SK-N-MC (cell line): ENCODE data around the gene NRARP.

Experiments
- DNase-seq: peaks from one replicate; pipeline ENCODE4 v3.0.0-alpha.2; 2011; ENCODE audit warnings: low read depth, low spot score
- H3K27ac ChIP-seq: fragments of 200-600 bp; sonication (generic); 2 replicates; pipeline ENCODE4 v1.5.1; 2016; ENCODE audit warnings: mixed run types
- H3K36me3 ChIP-seq: fragments of 200-600 bp; sonication (generic); 2 replicates; pipeline ENCODE4 v1.6.1; 2017; ENCODE audit warnings: antibody characterized with exemption, low read length, mixed read lengths; ENCODE audit not compliant: insufficient read depth
- H3K4me3 ChIP-seq: fragments of 200-600 bp; sonication (generic); 2 replicates; pipeline ENCODE4 v1.5.1; 2016
- H3K9ac ChIP-seq: fragments of 200-600 bp; sonication (generic); 2 replicates; pipeline ENCODE4 v1.8.0; 2017; ENCODE audit warnings: mixed run types, mixed read lengths; ENCODE audit not compliant: insufficient read length
- H3K9me3 ChIP-seq: fragments of 200-600 bp; sonication (generic); 2 replicates; pipeline ENCODE4 v1.6.1; 2017; ENCODE audit warnings: low read depth, mild to moderate bottlenecking, antibody characterized with exemption, low read length, moderate library complexity, mixed read lengths
- EZH2 ChIP-seq: fragments of 200-600 bp; sonication (generic); IDR thresholded peaks from one replicate; pipeline ENCODE4 v1.6.1; 2017; ENCODE audit warnings: antibody characterized with exemption
- FOXP2 ChIP-seq: optimal IDR thresholded peaks from 2 replicates; pipeline ENCODE3; 2011; ENCODE audit warnings: mild to moderate bottlenecking, moderate library complexity; ENCODE audit not compliant: insufficient read depth; ENCODE audit errors: extremely low read length, control extremely low read depth
- POLR2AphosphoS5 ChIP-seq: IDR thresholded peaks from 2 replicates; pipeline ENCODE4 v1.6.1; 2012; ENCODE audit warnings: mild to moderate bottlenecking, low read depth, low read length, borderline replicate concordance

The NRARP gene

GRCh38 chr9:137276473-137277328 is 25.4 kb downstream of the NRARP start:
- Histone ChIP-seq H3K9ac (peak overlapping the region; percentile 73), H3K4me3 (peak overlapping the region; percentile 24), H3K27ac (peak overlapping the region; percentile 82), H3K36me3 (no peaks in the 10 kb centered on the region; the same call in 1 of the 2 replicates), H3K9me3 (no peaks in the 10 kb centered on the region)
- DNase-seq: no peak
- TF ChIP-seq FOXP2 (no peak), EZH2 (no peak), POLR2AphosphoS5 (no peak; the same call in 1 of the 2 replicates)

GRCh38 chr9:137275588-137276472 is 26.2 kb downstream of the NRARP start:
- Histone ChIP-seq H3K9ac (no peak overlapping the region), H3K9me3 (no peaks in the 10 kb centered on the region), H3K27ac (peak overlapping the region; percentile 82), H3K36me3 (no peaks in the 10 kb centered on the region; the same call in 1 of the 2 replicates), H3K4me3 (no peak overlapping the region)
- no peak for TF ChIP-seq FOXP2
- no peak for TF ChIP-seq POLR2AphosphoS5
- no peak for TF ChIP-seq EZH2
- no peak for DNase-seq

GRCh38 chr9:137275203-137275587 is 26.9 kb downstream of the NRARP start:
- Histone ChIP-seq H3K9me3 (no peaks in the 10 kb centered on the region), H3K9ac (no peak overlapping the region), H3K4me3 (no peak overlapping the region), H3K27ac (no peak overlapping the region), H3K36me3 (no peaks in the 10 kb centered on the region; the same call in 1 of the 2 replicates)
- DNase-seq: no peak
- TF ChIP-seq POLR2AphosphoS5: no peak
- TF ChIP-seq FOXP2: no peak
- no peak for TF ChIP-seq EZH2

GRCh38 chr9:137273611-137274320 is 28.3 kb downstream of the NRARP start:
- Histone ChIP-seq H3K36me3 (peaks cover 3% of the 10 kb centered on the region; the same call in 1 of the 2 replicates), H3K9me3 (no peaks in the 10 kb centered on the region), H3K27ac (no peak overlapping the region), H3K9ac (no peak overlapping the region), H3K4me3 (no peak overlapping the region)
- no peak for DNase-seq
- TF ChIP-seq FOXP2 (no peak), POLR2AphosphoS5 (no peak), EZH2 (no peak)

- Histone ChIP-seq H3K4me3 (no peak overlapping the region), H3K9me3 (no peaks in the 10 kb centered on the region), H3K27ac (no peak overlapping the region), H3K9ac (no peak overlapping the region), H3K36me3 (peaks cover 7% of the 10 kb centered on the region; the same call in 1 of the 2 replicates)
- TF ChIP-seq EZH2 (no peak), FOXP2 (no peak), POLR2AphosphoS5 (no peak)
- DNase-seq: no peak
Measured at GRCh38 chr9:137273095-137273490, 29.0 kb downstream of the NRARP start.

- H3K27ac ChIP-seq: no peak overlapping the region
- no peak for TF ChIP-seq POLR2AphosphoS5
- TF ChIP-seq EZH2: no peak
- TF ChIP-seq FOXP2: no peak
- H3K9me3 ChIP-seq: no peaks in the 10 kb centered on the region
- H3K9ac ChIP-seq: no peak overlapping the region
- DNase-seq: no peak
- H3K36me3 ChIP-seq: peaks cover 10% of the 10 kb centered on the region; the same call in 1 of the 2 replicates
- no peak overlapping the region for H3K4me3 ChIP-seq
Measured at GRCh38 chr9:137272241-137273094, 29.6 kb downstream of the NRARP start.

GRCh38 chr9:137271696-137272076 is 30.4 kb downstream of the NRARP start:
- no peaks in the 10 kb centered on the region for H3K9me3 ChIP-seq
- TF ChIP-seq EZH2 (no peak), POLR2AphosphoS5 (no peak), FOXP2 (no peak)
- H3K4me3 ChIP-seq: no peak overlapping the region
- peaks cover 14% of the 10 kb centered on the region; the same call in 1 of the 2 replicates for H3K36me3 ChIP-seq
- peak overlapping the region; percentile 57; the same call in 1 of the 2 replicates for H3K27ac ChIP-seq
- DNase-seq: no peak
- H3K9ac ChIP-seq: no peak overlapping the region
